Suppressor macrophage treated with lipopolysaccharide for 1 hour (primary cell): ENCODE measurements around the gene RSPO4.
"Not testable (repeated sequence)": the region's sequence is repeated elsewhere in the genome, so short reads cannot be mapped to it uniquely, and the experiment has no call there.

ENCODE experiments used
- DNase-seq, 3 donors: peaks; one replicate each; pipeline ENCODE4 v3.0.0-alpha.2; 2020 to 2022

Gene RSPO4

DNA sequence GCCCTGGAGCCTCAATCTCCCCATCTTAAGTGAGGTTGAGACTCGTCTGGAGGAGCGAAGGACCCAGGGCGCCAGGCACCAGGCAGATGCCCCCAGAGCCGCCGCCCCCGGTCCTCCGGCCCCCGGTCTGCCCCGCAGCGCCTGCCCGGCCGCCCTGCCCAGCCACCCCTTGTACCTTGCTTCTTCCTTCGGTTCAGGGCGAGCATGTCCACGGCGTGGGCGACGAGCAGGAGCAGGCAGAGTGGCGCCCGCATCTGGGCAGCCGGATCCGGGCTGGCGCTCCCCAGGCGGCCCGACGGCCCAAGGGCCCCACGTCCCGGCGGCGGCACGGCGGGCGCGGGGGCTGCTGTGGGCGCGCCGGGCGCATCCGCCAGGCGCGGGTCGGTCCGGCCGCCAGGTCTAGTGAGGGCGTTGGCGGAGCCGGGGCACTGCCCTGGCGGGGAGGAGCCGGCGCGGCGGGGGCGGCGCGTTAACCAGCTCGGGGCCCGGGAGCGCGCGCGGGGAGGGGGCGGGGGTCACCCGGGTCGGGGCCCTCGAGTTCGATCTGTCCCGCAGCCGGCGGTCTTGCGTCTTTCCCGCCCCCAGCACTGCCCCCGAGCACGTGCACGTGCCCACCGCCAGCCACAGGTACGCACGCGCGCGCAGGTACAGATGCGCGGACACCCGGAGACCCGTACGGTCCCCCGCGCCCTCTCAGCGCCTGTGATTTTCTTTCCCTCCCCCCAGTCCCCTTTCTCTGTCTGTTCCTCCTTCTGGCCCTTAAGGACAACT, at the start of gene RSPO4:
TSS of gene RSPO4 (minus strand) at position 401 of the 771 bp plus-strand sequence. CDS start at position 254, 147 bp downstream.
- peak in 2 of 3 donors; percentile 4 to 28 for DNase-seq

DNA sequence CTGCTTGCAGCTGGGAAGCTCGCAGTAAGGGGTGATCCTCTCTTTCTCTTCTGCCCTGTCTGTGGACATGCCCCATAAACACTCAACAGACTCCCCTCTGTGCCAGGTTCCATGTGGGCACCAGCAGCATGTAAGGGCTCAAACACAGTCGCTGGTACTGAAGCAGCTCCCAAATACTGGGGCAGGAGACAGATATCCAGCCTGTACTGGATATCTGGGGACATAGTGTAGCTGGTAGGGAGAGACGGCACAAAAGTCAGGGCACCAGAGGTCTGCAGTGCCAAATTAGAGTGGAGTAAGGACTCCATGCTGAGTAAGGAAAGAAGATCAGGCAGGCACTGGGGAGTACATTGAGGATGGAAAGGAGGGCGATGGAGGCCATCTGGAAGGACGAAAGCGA, 48.3 kb upstream of the RSPO4 start:
- DNase-seq = no peak

DNA sequence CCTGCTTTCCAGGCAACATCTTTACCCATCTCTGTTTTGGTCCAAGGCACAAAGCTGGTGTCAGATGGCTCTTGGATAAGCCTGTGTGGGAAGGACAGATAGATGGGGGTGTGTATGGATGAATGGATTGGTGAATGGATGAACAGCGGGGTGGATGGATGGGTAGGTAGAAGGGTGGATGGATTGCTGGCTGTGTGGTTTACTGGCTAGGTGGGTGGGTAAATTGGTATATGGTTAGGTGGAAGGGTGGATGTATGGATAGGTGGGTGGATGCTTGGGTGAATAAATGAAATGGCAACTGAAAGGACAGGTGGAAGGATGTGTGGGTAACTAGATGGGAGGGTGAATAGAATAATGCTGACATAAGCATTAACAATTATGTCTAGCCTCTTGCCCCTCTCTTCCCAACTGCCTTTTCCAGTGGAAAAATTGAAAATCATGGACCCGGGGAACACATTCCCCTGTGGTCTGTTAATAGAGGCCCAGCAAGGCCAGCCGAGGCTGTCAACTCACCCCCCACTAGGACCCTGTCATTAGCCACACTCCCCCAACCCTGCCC, 43.8 kb upstream of the RSPO4 start:
- no peak for DNase-seq

DNA sequence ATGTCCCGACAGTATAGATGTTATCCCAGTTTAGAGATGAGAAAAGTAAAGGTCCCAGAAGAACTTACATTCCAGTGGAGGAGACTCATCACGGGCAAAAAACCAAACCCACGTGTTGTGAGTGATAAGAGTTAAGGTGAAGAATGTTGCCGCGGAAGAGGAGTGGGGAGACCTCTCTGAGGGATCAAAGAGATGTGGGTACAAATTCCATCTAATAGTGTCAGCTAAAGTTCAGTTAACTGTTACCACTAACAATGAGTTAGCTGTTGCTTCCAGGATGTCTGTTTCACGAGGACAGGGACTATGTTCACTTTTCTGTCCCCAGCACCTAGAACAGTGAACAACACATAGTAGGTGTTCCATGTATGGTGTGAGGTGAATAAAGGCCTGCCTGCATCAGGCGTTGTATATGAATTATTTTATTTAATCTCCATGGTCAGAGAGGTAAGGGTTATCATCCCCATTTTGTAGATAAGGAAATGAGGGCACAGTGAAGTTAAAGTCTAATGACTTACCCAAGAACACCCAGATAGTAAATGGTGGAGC, 39.8 kb upstream of the RSPO4 start:
- no peak for DNase-seq

DNA sequence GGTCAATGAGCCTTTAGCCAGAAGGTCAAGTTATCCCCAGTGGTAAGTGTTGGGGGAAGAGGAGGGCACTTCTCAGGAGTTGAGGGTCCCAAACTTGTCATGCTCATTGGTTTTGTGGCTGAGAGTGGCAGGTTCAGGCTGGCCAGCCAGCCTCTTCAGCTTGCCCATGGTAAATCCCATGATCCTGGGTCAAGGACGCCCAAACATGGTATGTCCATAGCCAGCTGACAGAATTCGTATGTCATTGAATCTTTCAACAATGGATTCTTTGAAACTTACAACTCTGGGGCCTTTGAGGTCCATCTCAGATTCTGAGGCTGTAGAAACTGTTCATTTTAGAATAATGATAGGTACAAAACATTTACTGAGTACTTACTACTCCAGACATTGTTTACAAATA, 36.1 kb upstream of the RSPO4 start:
- DNase-seq = no peak

DNA sequence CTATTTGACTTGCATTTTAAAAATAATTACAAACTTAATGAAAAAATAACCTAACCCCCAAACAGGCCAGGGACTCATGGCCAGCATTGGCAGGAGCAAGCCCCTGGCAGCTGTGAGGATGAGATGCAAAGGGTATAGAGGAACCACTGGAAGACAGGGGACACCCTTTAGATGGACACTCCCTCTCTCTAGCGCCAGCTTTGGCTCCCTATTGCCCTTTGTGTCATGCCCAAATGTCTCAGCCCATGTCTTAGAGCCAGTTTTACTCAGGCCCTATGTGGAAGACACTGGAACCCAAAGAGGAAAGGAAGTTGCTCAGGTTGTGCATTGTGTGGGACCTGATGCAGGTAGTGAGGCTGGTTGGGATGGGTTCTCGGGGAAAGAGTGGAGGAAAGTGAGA, 34.9 kb upstream of the RSPO4 start:
- DNase-seq = no peak

DNA sequence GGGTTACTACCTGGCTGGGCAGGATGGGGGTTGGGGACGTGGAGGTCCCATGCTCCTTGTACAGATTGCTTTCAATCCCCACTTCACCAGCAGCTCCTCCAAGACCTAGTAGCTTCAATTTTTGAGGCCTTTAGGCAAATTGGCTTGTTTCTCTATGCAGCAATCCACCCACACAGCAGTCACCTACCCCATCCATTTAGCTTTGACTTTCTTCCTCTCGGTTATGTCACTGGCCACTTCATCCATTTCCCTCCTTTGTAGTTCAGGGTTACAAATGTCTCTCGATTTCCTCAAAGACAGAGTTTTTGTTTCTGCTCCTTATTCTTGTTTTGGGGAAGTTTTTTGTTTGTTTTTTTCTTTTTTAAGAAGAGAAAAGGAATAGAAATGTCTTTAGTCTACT, 33.4 kb upstream of the RSPO4 start:
- DNase-seq = peak; percentile 15 to 21 (median 17)

DNA sequence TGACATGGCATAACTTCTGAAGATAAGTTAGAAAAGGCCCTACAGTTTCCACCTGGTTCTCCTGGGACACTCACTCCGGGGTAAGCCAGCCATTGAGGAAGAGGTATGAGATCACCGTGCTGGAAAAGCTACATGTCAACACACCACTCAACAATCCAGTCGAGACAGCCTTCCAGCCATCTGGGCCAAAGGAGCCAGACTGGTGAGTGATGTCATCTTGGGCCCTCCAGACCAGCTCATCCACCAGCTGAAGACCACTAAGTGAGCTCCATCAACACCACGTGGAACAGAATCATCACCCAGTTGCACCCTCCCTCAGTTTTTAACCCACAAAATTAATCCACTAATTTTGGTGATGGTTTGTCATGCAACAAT, 32.3 kb upstream of the RSPO4 start:
- DNase-seq = peak; percentile 55 to 61 (median 59)

DNA sequence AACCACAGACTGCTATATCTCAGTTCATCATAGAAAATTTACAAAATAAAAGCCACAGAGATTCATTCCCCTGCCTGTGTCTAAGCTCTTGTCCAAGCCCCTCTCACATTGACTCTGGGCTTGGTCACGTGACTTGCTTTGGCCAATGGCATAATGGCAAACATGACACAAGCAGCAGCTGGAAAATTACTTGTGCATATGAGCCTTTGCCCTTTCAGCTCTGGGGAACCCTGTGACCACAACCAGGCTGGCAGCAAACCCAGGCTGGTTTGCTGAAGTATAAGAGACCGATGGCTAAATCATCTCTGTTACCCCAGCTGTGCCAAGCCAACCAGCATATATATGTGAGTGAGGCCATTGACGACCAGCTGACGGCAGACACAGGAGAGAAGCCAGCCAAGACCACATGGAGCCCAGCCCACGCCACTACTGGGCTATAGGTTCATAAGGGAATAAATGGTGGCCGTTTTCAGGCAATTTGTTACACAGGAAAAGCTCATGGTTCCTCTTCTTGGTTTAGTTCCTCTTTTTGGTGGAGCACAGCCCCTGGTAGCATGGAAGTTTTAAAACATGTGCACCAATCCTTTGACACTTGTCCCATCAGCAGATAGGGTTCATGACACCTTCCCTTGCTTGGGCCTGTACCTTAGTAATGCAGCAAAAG, 31.8 kb upstream of the RSPO4 start:
- DNase-seq = peak; percentile 82 to 83 (median 83)

DNA sequence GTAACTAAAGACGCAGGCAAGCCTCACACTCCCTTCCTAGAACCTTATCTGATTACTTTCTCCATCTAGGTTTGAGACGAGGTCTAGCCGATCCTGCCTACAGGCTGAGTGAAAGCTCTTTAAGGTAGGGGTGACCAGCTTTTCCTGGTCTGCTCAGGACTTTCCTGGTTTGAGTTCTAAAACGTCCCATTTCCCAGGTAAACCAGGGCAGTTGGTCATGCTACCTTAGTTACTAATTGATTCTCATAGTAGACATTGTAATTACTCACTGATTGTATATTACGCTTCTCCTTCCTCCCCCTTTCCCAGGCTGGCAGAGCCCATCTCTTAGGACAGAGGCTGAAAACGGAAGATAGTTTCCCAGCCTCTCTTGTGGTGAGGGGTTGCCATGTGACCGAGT, 27.9 kb upstream of the RSPO4 start:
- DNase-seq = no peak

DNA sequence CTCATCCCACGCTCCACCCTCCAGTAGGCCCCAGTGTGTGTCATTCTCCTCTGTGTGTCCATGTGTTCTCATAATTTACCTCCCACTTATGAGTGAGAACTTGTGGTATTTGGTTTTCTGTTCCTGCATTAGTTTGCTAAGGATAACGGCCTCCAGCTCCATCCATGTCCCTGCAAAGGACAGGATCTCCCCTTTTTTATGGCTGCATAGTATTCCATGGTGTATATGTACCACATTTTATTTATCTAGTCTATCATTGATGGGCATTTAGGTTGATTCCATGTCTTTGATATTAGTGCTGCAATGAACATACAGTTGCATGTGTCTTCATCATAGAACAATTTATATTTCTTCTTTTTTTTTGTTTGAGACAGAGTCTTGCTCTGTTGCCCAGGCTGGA, 24.1 kb upstream of the RSPO4 start:
- DNase-seq = not testable (repeated sequence)

DNA sequence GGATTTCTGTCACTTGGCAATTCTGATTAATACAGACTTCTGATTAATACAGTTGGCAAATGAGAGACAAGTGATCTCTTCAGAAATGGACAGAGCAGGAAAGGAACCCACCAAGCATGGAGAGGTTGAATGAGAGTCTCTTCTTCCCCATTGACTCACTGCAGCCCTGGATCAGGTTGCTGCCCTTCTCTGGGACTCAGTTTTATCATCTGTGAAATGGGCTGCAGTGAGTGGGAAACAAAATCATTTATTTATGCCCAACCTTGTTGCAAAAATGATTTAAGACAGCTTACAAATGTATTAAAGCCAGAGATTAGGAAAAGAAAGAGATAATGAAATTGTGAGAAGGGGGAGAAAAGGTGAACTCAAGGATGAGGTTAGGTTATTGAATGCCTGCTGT, 20.8 kb upstream of the RSPO4 start:
- DNase-seq = no peak

DNA sequence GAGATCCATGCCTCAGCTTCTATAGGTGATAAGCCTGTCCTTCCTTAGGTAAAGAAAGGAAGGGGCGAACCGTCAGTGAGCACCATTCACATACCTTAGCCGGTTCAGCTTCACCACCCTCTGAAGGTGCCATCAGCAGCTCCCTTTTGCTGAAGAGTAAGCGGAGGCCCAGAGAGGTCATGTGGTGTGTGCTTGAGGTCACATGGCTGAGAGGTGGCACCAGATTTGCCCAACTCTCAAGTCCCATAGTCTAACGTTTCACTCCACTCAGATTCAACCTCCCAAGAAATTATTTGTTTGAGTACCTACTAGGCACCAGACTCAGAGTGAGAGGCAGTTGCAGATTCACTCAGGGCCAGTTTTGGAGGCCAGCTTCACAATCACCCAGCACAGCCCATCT, 18.5 kb upstream of the RSPO4 start:
- no peak for DNase-seq

DNA sequence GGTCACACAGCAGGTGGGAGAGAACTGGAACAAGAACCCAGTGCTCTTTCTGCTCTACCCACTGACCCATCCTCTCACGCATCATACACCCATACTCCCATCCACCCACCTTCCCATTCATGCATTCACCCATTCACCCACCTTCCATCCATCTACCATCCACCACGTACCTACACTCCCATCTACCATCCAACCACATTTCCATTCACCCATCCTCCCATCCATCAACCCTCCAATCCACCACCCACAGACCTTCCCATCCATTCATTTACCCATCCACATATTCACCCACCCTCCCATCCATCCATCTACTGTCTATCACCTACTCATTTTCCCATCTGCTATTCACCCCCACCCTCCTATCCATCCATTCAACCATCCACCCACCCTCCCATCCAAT, 17.2 kb upstream of the RSPO4 start:
- DNase-seq = no peak

DNA sequence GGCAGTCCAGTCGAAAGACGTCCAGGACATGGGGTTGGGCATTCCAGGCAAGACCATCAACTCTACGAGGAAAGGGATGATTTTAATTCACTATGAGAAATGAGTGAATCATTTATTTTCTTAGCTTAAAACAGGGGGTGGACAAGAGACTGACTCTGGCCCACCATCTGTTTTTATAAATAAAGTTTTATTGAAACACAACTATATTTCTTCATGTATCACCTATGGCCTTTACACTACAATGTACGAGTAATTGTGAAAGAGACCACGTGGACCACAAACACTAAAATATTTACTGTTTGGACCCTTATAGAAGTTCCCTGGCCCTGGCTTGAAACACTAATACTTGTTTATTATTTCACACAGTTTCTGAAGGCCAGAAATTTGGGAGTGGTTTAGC, 15.6 kb upstream of the RSPO4 start:
- DNase-seq = no peak

DNA sequence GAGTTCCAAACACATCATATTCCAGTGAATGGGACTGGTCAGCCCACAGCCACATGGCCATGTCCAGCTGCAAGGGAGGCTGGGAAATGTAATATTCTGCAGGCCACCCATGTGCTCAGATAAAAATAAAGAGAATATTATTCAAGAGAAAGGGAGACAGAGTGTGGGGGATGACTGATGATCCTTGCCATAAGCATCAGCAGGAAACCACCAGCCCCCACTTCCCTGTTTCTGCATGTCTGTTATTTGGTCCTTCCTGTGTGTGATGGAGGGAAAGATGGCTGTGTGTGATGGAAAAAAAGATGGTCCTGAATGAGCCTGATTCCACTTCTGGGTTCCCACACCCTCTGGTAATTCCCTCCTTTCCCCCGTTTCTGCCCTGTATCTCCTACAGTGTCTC, 13.1 kb upstream of the RSPO4 start:
- DNase-seq = peak; percentile 42 to 47 (median 46)

DNA sequence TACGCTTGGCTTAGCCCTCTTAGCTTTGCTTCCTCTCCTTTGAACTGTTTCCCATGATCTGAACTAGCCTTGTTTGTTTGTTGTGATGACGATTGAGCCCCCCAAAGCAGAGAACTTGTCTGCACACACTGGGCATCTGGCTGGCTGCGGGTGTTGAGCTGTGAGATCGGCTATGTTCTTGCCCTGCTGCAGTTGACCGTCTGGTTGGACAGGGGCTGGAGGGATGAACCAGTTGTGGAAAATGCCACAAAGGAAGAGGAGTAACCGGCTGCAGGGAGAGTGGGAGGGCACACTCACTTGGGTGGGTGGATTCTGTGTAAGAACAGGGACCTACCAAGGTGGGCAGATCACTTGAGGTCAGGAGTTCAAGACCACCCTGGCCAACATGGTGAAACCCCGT, 12.4 kb upstream of the RSPO4 start:
- no peak for DNase-seq

DNA sequence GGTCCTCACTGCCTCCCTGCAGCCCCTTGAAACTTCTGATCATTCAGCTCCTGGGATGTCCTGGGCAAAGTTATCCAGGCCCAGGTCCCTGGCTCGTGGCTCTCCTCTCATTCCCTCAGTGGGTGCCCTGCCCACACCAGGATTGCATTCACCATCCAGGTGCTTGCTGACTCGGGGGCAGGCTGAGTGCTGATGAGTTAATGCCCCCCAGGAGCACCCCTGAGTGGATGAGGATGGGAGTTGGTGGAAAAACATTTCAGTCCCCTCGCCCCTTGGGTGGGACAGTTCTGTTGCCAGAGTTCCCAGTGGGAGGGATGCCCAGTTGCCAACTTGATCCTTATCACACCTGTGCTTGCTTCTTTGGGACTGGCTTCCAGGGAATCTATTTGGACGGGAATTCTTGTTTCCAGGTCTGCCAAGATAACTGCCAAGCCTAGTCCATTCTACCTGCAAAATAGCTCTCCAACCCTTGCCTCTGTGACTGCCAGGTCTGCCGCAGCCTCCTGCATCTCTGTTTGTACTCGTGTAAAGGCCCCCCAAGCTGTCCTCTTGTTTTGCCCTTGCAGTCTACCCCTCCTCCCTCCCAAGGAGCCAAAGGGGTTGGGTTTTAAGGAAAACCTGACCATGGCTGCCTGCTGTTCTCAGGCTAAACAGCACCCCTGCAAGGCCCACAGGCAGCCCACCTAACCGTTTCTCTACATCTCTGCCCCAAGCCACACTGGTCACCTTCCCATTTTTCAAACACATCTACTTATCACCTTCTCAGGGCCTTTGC, 11.6 kb upstream of the RSPO4 start:
- DNase-seq = no peak

DNA sequence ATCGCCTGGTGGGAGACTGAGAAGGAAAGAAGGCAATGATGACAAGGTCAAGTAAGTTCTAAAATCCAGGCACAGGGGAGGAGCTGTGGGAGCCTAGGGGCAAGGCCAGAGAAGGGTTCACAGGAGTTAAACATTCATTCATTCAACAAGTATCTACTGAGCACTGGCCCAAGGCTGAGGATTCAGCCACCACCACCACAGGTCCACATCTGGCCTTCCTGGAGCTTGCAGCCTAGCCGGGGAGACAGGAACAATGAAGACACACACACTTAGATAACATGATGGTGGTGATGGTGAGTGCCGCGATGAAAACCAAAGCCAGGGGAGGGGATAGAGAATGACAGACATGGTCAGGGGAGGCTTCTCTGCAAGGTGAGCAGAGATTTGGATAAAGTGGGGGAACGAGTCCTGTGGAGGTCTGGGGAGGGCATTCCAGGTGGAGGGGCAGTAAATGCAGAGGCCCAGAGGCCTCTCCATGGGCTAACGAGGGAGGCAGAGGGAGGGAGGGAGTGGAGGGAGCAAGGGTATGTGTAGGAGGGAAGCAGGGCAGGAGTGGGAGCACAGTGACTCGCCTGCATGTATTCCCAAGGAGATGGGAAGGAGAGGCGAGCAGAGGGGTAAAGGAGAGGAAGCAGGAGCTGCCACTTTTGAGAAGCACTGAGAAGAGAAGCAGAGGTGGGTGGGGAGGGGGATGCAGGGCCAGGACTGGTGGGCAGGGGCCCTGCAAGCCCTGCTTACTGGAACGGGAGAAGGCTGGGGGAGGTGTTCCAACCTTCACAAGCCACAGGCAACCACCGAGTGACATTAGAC, 10.5 kb upstream of the RSPO4 start:
- no peak for DNase-seq

DNA sequence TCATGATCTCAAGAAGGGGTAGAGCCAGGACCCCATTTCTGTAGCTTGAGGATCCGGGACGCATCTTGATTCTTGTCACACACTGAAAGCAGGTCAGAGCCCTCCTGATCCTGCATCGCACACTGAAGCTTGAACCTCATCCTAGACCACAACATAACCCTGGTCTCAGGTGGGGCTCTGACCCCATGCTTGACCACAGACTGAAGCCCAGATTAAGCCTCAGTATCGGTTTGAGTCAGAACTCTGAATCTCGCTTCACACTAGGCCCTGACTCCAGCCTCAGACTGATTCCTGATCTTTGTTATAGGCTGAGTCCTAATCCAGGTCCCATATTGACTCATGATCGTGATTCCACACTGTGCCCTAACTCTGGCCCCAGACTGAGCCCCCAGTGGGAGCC, 8.5 kb upstream of the RSPO4 start:
- DNase-seq = no peak

DNA sequence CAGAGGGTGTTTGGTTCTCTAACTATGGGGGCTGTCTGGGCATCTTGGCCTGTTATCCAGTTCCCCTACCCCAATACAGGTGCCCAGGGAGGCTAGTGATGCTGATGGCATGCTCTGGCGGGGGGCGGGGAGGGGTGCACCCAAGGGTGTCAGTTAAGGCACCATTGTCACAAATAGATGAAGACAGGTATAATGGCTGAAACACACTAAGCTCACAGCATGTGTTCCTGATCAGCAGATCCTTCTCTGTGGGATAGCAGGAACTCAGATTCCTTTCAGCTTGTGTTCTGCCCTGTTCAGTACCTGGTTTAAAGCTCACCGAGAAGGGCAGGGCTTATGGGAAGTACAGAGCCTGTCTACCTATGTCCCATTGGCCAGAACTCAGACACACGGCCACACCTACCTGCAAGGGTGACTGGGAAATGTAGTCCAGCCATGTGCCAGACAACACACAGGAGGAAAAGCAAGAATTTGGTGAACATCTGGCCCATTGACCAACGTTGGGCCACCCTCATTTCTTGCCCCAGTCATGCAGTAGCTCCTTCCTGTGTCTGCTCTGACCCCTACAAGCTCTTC, 3.4 kb upstream of the RSPO4 start:
- peak; percentile 20 to 29 (median 27) for DNase-seq
